ENCODE results near the gene DGKA.
"Not testable (repeated sequence)": the region's sequence is repeated elsewhere in the genome, so short reads cannot be mapped to it uniquely, and the experiment has no call there.

Gene DGKA

GRCh38 chr12:55999999-56000540 lies 69.1 kb downstream of the DGKA start:
- not testable (repeated sequence) for DNase-seq

GRCh38 chr12:56001487-56002100 lies 70.6 kb downstream of the DGKA start:
- DNase-seq = no peak

- not testable (repeated sequence) for DNase-seq
These were observed 72.4 kb downstream of the DGKA start for GRCh38 chr12:56003376-56003775.
